Neural progenitor cell (in vitro differentiated cells): ENCODE results near the gene OPN3. TPM values are rescaled to one million over a fixed set of nuclear protein-coding genes. Genes with fewer than 3 reads are reported as not detected.

Experiments
- DNase-seq: peaks from one replicate; pipeline ENCODE4 v3.0.0-alpha.2; 2016; ENCODE audit warnings: low spot score
- H2AFZ ChIP-seq: fragments of 200-600 bp; sonication (generic); replicated peaks from 2 replicates; pipeline ENCODE4 v1.6.1; 2016; ENCODE audit warnings: antibody characterized with exemption
- H3F3A ChIP-seq: fragments of 200-600 bp; sonication (generic); 2 replicates; pipeline ENCODE4 v1.6.1; 2016; ENCODE audit warnings: antibody characterized with exemption, low read depth
- H3K27ac ChIP-seq: fragments of 200-600 bp; sonication (generic); 2 replicates; pipeline ENCODE4 v1.5.1; 2016; ENCODE audit warnings: mild to moderate bottlenecking
- H3K27me3 ChIP-seq: fragments of 200-600 bp; sonication (generic); 2 replicates; pipeline ENCODE4 v1.6.1; 2016; ENCODE audit warnings: mild to moderate bottlenecking, moderate library complexity
- H3K36me3 ChIP-seq: fragments of 200-600 bp; sonication (generic); 2 replicates; pipeline ENCODE4 v1.5.1; 2016
- H3K4me1 ChIP-seq: fragments of 200-600 bp; sonication (generic); 2 replicates; pipeline ENCODE4 v1.6.1; 2016; ENCODE audit warnings: mixed run types
- H3K4me2 ChIP-seq: fragments of 200-600 bp; sonication (generic); 2 replicates; pipeline ENCODE4 v1.6.1; 2016
- H3K4me3 ChIP-seq: fragments of 200-600 bp; sonication (generic); 2 replicates; pipeline ENCODE4 v1.5.1; 2016
- H3K79me2 ChIP-seq: fragments of 200-600 bp; sonication (generic); 2 replicates; pipeline ENCODE4 v1.6.1; 2016; ENCODE audit warnings: low read depth
- H3K9ac ChIP-seq: fragments of 200-600 bp; sonication (generic); 2 replicates; pipeline ENCODE4 v1.6.1; 2016
- H3K9me3 ChIP-seq: fragments of 200-600 bp; sonication (generic); 2 replicates; pipeline ENCODE4 v1.5.1; 2016; ENCODE audit warnings: low read depth
- H4K20me1 ChIP-seq: fragments of 200-600 bp; sonication (generic); 2 replicates; pipeline ENCODE4 v1.6.1; 2016; ENCODE audit warnings: low read depth
- H3K27ac Mint-ChIP-seq: 3 replicates; pipeline ENCODE4 v1.8.0; 2021; ENCODE audit warnings: mixed read lengths
- H3K27me3 Mint-ChIP-seq: 2 replicates; pipeline ENCODE4 v1.8.0; 2022; ENCODE audit warnings: low read depth, mild to moderate bottlenecking, inconsistent platforms, moderate library complexity, mixed read lengths; ENCODE audit not compliant: insufficient read depth
- H3K36me3 Mint-ChIP-seq: 3 replicates; pipeline ENCODE4 v1.8.0; 2021; ENCODE audit warnings: mixed read lengths
- H3K4me1 Mint-ChIP-seq: 3 replicates; pipeline ENCODE4 v1.8.0; 2021; ENCODE audit warnings: mixed read lengths
- H3K4me3 Mint-ChIP-seq: 3 replicates; pipeline ENCODE4 v1.8.0; 2021; ENCODE audit warnings: mild to moderate bottlenecking, moderate library complexity, mixed read lengths
- H3K9me3 Mint-ChIP-seq: 3 replicates; pipeline ENCODE4 v1.8.0; 2020; ENCODE audit warnings: mixed read lengths
- EZH2 ChIP-seq: fragments of 200-600 bp; sonication (generic); IDR thresholded peaks from 2 replicates; pipeline ENCODE4 v1.6.1; 2017; ENCODE audit warnings: antibody characterized with exemption, mild to moderate bottlenecking, moderate library complexity
- EZH2phosphoT487 ChIP-seq: fragments of 200-600 bp; sonication (generic); IDR thresholded peaks from 2 replicates; pipeline ENCODE4 v1.6.1; 2017; ENCODE audit warnings: antibody characterized with exemption
- total RNA-seq: library from RNA; depleted of rRNA; stranded (reverse); fragments of >200 nt; gene quantifications from 2 replicates; pipeline ENCODE4 v1.2.3, GENCODE V29; 2015; ENCODE audit warnings: low replicate concordance
- TF ChIP-seq, protein P1 (sequence below): fragments of 200-600 bp; sonication (generic); IDR thresholded peaks from 2 replicates; pipeline ENCODE4 v1.5.1; 2017; ENCODE audit warnings: antibody characterized with exemption, mild to moderate bottlenecking

Gene OPN3
- total RNA-seq, 1 donor from 2014 or later = 53.5 TPM

DNA sequence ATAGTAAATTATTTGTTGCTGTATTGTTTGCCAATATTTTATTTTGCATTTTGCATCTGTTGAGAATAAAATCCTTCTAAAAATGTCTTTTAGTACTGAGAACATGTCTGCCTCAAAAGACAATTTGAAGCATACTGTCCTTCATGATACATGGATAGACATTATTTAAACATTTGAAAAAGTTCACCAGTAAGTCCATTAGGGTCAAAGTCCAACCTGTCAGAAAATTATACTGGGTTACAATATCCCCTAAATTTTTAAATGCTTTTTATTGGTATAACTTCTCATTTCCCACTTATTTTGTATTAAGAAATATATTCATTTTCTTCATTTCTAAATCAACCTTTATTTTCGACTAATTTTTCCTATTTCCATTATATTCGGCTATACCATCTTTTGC, 9.3 kb downstream of the OPN3 start:
- Histone ChIP-seq H4K20me1 (peaks cover 16% of the 10 kb centered on the region), H3K4me2 (no peak overlapping the region), H3F3A (peaks cover 5% of the 10 kb centered on the region), H2AFZ (no peak overlapping the region), H3K9me3 (no peaks in the 10 kb centered on the region), H3K36me3 (peaks cover 7% of the 10 kb centered on the region), H3K4me1 (peaks cover 3% of the 10 kb centered on the region), H3K9ac (no peak overlapping the region), H3K4me3 (no peak overlapping the region), H3K27me3 (no peaks in the 10 kb centered on the region), H3K27ac (no peak overlapping the region), H3K79me2 (peaks cover 66% of the 10 kb centered on the region)
- Mint-ChIP-seq H3K36me3 (peaks cover 40% of the 10 kb centered on the region), H3K4me1 (peaks cover 5% of the 10 kb centered on the region), H3K9me3 (peaks cover 22% of the 10 kb centered on the region), H3K27ac (no peak overlapping the region), H3K27me3 (no peaks in the 10 kb centered on the region), H3K4me3 (no peak overlapping the region)
- DNase-seq = no peak
- TF ChIP-seq EZH2phosphoT487 = no peak
- TF ChIP-seq, protein P1, sequence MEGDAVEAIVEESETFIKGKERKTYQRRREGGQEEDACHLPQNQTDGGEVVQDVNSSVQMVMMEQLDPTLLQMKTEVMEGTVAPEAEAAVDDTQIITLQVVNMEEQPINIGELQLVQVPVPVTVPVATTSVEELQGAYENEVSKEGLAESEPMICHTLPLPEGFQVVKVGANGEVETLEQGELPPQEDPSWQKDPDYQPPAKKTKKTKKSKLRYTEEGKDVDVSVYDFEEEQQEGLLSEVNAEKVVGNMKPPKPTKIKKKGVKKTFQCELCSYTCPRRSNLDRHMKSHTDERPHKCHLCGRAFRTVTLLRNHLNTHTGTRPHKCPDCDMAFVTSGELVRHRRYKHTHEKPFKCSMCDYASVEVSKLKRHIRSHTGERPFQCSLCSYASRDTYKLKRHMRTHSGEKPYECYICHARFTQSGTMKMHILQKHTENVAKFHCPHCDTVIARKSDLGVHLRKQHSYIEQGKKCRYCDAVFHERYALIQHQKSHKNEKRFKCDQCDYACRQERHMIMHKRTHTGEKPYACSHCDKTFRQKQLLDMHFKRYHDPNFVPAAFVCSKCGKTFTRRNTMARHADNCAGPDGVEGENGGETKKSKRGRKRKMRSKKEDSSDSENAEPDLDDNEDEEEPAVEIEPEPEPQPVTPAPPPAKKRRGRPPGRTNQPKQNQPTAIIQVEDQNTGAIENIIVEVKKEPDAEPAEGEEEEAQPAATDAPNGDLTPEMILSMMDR = no peak
- TF ChIP-seq EZH2 = no peak

DNA sequence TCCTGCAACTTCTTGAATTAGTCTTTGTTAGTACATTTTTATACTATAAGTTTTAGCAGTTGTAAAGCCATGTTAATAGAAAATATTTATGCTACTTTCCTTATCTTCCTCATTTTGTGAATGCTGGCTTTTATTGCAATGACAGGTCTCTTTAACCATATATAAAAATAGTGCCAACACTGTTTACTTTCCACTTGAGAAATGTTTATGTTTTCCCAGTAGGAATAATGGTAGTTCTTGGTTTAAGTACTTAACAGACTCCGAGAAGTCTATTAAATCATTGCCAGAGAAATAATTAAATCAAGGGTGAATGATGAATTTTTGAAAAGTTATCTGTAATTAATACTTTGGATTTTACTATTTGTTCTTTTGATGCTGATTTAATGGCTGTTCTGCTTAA, 9.7 kb downstream of the OPN3 start:
- H3K79me2 ChIP-seq = peaks cover 62% of the 10 kb centered on the region
- peaks cover 16% of the 10 kb centered on the region for H4K20me1 ChIP-seq
- peaks cover 6% of the 10 kb centered on the region for H3K36me3 ChIP-seq
- no peaks in the 10 kb centered on the region for H3K27me3 ChIP-seq
- no peak for DNase-seq
- H3K27ac ChIP-seq = no peak overlapping the region
- H3K36me3 Mint-ChIP-seq = peaks cover 36% of the 10 kb centered on the region
- TF ChIP-seq, protein P1 = no peak
- no peak for TF ChIP-seq EZH2phosphoT487
- no peak for TF ChIP-seq EZH2
- no peak overlapping the region for H3K4me2 ChIP-seq
- H3K9ac ChIP-seq = no peak overlapping the region
- H3K4me3 ChIP-seq = no peak overlapping the region
- peaks cover 5% of the 10 kb centered on the region for H3F3A ChIP-seq
- peaks cover 20% of the 10 kb centered on the region for H3K9me3 Mint-ChIP-seq
- no peaks in the 10 kb centered on the region for H3K27me3 Mint-ChIP-seq
- no peak overlapping the region for H3K27ac Mint-ChIP-seq
- H3K4me1 ChIP-seq = peaks cover 3% of the 10 kb centered on the region
- peaks cover 5% of the 10 kb centered on the region for H3K4me1 Mint-ChIP-seq
- no peak overlapping the region for H3K4me3 Mint-ChIP-seq
- H3K9me3 ChIP-seq = no peaks in the 10 kb centered on the region
- H2AFZ ChIP-seq = no peak overlapping the region

DNA sequence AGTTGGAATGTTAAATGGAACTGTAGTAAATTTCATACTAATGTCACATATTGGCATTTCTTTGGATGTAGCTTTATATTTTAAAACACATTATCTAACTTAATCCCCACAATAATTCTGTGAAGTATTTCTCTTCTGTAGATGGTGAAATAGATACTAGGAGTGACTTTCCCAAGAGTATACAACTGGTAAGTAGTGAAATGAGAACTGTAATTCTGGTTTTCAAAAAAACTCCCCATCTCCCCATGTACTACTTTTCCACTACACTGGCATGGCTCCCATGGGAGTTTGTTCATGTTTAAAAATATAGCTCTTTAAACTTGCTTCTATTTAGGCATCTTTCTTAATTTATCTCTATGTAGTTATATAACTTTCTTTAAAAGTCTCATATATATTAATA, 10.2 kb downstream of the OPN3 start:
- Mint-ChIP-seq H3K4me3 (no peak overlapping the region), H3K9me3 (peaks cover 16% of the 10 kb centered on the region), H3K27ac (no peak overlapping the region), H3K4me1 (peaks cover 5% of the 10 kb centered on the region), H3K36me3 (peaks cover 31% of the 10 kb centered on the region), H3K27me3 (no peaks in the 10 kb centered on the region)
- no peaks in the 10 kb centered on the region for H3K27me3 ChIP-seq
- H3K27ac ChIP-seq = no peak overlapping the region
- peaks cover 3% of the 10 kb centered on the region for H3K4me1 ChIP-seq
- TF ChIP-seq EZH2phosphoT487 = no peak
- no peak for TF ChIP-seq EZH2
- TF ChIP-seq, protein P1 = no peak
- H3K4me2 ChIP-seq = no peak overlapping the region
- no peaks in the 10 kb centered on the region for H3K9me3 ChIP-seq
- H2AFZ ChIP-seq = no peak overlapping the region
- H3K36me3 ChIP-seq = peaks cover under 1% of the 10 kb centered on the region
- no peak overlapping the region for H3K9ac ChIP-seq
- peaks cover 16% of the 10 kb centered on the region for H4K20me1 ChIP-seq
- H3F3A ChIP-seq = peaks cover 5% of the 10 kb centered on the region
- no peak overlapping the region for H3K4me3 ChIP-seq
- peaks cover 57% of the 10 kb centered on the region for H3K79me2 ChIP-seq
- DNase-seq = no peak
